ENCODE measurements around the gene ATG7. TPM values are rescaled to one million over a fixed set of nuclear protein-coding genes. Genes with fewer than 3 reads are reported as not detected.
"Not testable (repeated sequence)": the region's sequence is repeated elsewhere in the genome, so short reads cannot be mapped to it uniquely, and the experiment has no call there.

ATG7 gene
- total RNA-seq, 1 experiment from 2014 or later = 25.7 TPM

- no peak overlapping the region for H3K27ac ChIP-seq
- H3K9me3 ChIP-seq (replicated peaks) = no peaks in the 10 kb centered on the region
- H3K27me3 ChIP-seq = no peaks in the 10 kb centered on the region
- peaks cover 18% of the 10 kb centered on the region for H3K36me3 ChIP-seq
- H3K4me1 ChIP-seq = no peaks in the 10 kb centered on the region; the same call in 1 of the 2 replicates
- H3K4me3 ChIP-seq = no peak overlapping the region
- no peak for DNase-seq
Measured at GRCh38 chr3:11563159-11563864, 291.1 kb downstream of the ATG7 start.

- H3K9me3 ChIP-seq (replicated peaks) = no peaks in the 10 kb centered on the region
- H3K27ac ChIP-seq = no peak overlapping the region
- H3K4me3 ChIP-seq = no peak overlapping the region
- no peak for DNase-seq
- H3K36me3 ChIP-seq = peaks cover 16% of the 10 kb centered on the region
- no peaks in the 10 kb centered on the region; the same call in 1 of the 2 replicates for H3K4me1 ChIP-seq
- H3K27me3 ChIP-seq = no peaks in the 10 kb centered on the region
Measured at GRCh38 chr3:11563865-11564185, 291.6 kb downstream of the ATG7 start.

DNA sequence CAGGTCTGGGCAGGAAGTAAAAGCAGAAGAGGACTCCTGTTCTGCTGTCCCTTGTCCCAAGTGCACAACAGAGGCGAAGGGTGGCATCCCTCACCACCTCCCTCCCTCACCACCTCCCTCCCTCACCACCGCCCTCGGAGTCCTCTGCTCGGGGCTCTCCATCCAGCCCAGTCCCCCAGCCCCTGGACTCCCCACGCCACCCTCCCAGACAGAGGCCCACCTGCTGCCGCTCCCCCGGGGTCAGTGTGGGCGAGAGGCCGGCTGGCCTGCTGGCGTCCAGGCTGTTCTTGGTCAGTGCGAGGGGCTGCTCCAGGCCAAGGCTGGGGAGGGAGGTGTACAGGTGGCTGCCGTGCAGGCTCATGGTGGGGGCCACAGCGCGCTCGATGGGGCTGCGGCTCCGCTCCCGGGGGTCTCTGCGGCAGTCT is 292.4 kb downstream of the ATG7 start:
- H3K4me3 ChIP-seq = no peak overlapping the region
- H3K27ac ChIP-seq = no peak overlapping the region
- H3K9me3 ChIP-seq (replicated peaks) = no peaks in the 10 kb centered on the region
- H3K4me1 ChIP-seq = no peaks in the 10 kb centered on the region; the same call in 1 of the 2 replicates
- no peaks in the 10 kb centered on the region for H3K27me3 ChIP-seq
- peaks cover 14% of the 10 kb centered on the region for H3K36me3 ChIP-seq
- no peak for DNase-seq

GRCh38 chr3:11565072-11565471 is 292.9 kb downstream of the ATG7 start:
- H3K4me3 ChIP-seq = no peak overlapping the region
- H3K27ac ChIP-seq = no peak overlapping the region
- peaks cover 14% of the 10 kb centered on the region for H3K36me3 ChIP-seq
- H3K27me3 ChIP-seq = no peaks in the 10 kb centered on the region
- H3K4me1 ChIP-seq = peaks cover 1% of the 10 kb centered on the region; the same call in 1 of the 2 replicates
- no peak for DNase-seq
- H3K9me3 ChIP-seq (replicated peaks) = no peaks in the 10 kb centered on the region

DNA sequence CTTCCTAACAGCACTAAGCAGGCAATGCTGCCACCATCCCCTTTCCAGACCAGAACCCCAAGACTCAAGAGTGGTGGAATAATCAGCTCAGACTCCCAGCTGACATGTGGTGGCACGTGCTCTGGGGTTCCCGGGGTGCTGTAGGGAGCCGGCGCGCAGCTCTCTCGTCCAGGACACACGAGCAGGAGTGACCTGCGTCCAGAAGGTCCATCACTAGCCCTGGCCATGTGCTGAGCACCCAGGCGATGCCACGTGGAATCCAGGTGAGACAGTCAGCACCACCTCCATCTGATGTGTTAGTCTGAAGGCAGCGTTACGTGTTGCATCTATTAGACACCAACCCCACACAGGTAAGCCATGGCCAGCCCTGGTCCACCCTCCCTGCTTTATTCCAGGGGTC is 293.3 kb downstream of the ATG7 start:
- Histone ChIP-seq H3K4me1 (peaks cover 5% of the 10 kb centered on the region), H3K27me3 (no peaks in the 10 kb centered on the region), H3K27ac (no peak overlapping the region), H3K9me3 (replicated peaks) (no peaks in the 10 kb centered on the region), H3K36me3 (peaks cover 14% of the 10 kb centered on the region), H3K4me3 (no peak overlapping the region)
- no peak for DNase-seq

- H3K27ac ChIP-seq = no peak overlapping the region
- no peaks in the 10 kb centered on the region for H3K9me3 ChIP-seq (replicated peaks)
- H3K27me3 ChIP-seq = no peaks in the 10 kb centered on the region
- DNase-seq = no peak
- no peak overlapping the region for H3K4me3 ChIP-seq
- H3K36me3 ChIP-seq = peaks cover 14% of the 10 kb centered on the region
- peaks cover 10% of the 10 kb centered on the region for H3K4me1 ChIP-seq
Measured at GRCh38 chr3:11565932-11566331, 293.7 kb downstream of the ATG7 start.

- DNase-seq = no peak
- peaks cover 11% of the 10 kb centered on the region for H3K4me1 ChIP-seq
- H3K9me3 ChIP-seq (replicated peaks) = no peaks in the 10 kb centered on the region
- no peak overlapping the region for H3K27ac ChIP-seq
- no peaks in the 10 kb centered on the region for H3K27me3 ChIP-seq
- H3K36me3 ChIP-seq = peaks cover 14% of the 10 kb centered on the region
- H3K4me3 ChIP-seq = no peak overlapping the region
Measured at GRCh38 chr3:11566478-11566877, 294.3 kb downstream of the ATG7 start.

GRCh38 chr3:11566916-11567315 is 294.7 kb downstream of the ATG7 start:
- DNase-seq = no peak
- Histone ChIP-seq H3K4me3 (no peak overlapping the region), H3K36me3 (peaks cover 14% of the 10 kb centered on the region), H3K27ac (no peak overlapping the region), H3K9me3 (replicated peaks) (no peaks in the 10 kb centered on the region), H3K27me3 (no peaks in the 10 kb centered on the region), H3K4me1 (peaks cover 11% of the 10 kb centered on the region)

DNA sequence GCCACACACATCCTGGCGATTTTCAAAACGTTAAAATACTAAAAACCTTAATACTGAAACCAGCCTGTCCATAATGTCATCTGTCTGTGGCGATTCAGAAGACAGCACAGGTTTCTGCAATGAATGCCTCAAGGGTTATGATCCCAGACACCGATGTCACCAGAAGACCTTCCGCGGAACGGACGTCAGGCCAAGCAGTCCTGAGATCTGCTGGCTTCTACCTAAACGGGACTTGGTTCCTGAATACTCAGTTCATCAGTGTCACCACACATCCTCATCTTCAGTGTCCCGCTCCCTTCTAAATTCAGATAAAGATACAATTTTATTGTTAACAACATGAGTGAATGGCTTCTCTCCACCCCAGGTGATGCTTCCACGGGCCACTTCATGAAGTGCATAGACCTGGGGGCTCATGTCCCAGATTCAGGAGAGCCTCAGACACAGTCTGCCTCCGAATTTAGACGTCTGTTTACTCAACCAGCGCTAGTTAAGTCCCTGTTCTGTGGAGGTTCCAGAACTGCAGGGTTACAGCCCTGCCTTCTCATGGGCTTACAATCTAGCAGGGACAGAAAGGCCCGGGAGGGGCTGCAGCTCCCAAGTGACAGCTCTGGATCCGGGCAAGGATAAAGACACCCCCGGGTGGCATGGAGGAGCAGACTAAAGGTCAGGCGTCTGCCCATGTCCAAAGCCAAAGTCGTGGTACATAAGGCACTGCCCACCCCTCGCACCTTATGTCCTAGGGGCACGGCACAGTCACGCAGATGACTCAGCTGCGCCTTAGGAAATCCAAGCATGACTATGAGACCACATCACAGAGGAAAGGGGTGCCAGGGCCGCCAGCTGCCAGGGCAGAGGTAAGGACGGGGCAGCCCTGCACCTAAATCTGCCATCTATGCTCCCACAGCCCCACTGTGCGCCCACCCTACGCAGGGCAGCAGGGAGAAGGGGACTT is 295.6 kb downstream of the ATG7 start:
- no peak for DNase-seq
- Histone ChIP-seq H3K4me1 (peaks cover 11% of the 10 kb centered on the region), H3K4me3 (no peak overlapping the region), H3K27ac (no peak overlapping the region), H3K27me3 (no peaks in the 10 kb centered on the region), H3K9me3 (replicated peaks) (no peaks in the 10 kb centered on the region), H3K36me3 (peaks cover 18% of the 10 kb centered on the region)

DNA sequence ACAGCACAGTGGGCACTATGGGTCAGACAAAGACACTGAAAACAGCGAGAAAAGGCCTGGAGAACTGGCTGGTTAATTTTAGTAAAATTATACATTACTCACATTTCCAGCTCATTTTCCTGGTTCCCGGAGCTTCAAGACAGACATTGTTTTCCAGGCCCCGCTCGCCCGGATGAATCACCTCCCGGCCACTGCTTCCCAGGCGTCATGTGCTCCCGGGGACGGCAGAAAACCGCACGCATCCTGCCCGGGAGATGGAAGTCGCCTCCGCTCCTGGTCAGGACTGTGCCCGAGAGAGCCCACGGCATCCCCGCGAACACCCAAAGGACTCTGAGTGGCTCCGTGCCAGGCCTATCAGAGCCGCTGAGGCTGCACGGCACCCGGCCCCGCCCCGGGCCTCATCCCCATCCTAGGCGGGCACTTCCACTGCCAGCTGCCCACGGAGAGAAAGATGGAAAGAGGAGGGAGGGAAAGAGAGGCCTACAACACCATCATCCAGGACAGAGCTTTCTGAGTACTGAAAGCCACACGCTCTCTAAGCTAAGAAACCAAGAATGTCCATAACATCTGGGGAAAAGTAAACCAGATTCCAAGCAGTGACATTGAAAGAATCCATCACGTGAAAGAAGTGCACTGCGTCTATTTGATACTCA is 296.4 kb downstream of the ATG7 start:
- Histone ChIP-seq H3K36me3 (peaks cover 14% of the 10 kb centered on the region), H3K27me3 (no peaks in the 10 kb centered on the region), H3K9me3 (replicated peaks) (no peaks in the 10 kb centered on the region), H3K4me3 (no peak overlapping the region), H3K4me1 (peaks cover 11% of the 10 kb centered on the region), H3K27ac (no peak overlapping the region)
- DNase-seq = no peak

GRCh38 chr3:11569156-11569741 is 297.1 kb downstream of the ATG7 start:
- peaks cover 10% of the 10 kb centered on the region; the same call in 1 of the 2 replicates for H3K36me3 ChIP-seq
- H3K27me3 ChIP-seq = no peaks in the 10 kb centered on the region
- DNase-seq = no peak
- no peak overlapping the region for H3K4me3 ChIP-seq
- H3K9me3 ChIP-seq (replicated peaks) = no peaks in the 10 kb centered on the region
- H3K27ac ChIP-seq = no peak overlapping the region
- H3K4me1 ChIP-seq = peaks cover 11% of the 10 kb centered on the region

DNA sequence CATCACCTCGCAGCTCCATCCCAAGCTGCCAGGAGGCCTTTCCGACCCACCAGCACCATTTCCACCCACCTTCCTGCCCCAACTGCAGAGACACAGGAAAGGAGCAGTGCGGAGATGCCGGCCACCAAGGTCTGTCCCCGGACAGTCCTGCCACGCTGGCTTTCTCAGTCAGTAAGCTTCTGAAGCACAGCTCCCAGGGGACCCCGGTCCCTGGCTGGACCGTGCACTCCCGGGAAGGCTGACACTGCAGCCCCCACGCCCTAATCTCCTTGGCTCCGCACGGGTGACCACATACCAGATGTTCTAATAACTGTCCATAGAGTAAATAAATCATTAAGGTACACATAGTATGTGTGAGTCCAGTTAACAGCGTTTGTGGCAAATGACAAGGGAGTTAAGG is 298.1 kb downstream of the ATG7 start:
- Histone ChIP-seq H3K27me3 (no peaks in the 10 kb centered on the region), H3K4me3 (no peak overlapping the region), H3K9me3 (replicated peaks) (no peaks in the 10 kb centered on the region), H3K4me1 (peaks cover 11% of the 10 kb centered on the region), H3K36me3 (peaks cover 11% of the 10 kb centered on the region; the same call in 1 of the 2 replicates), H3K27ac (no peak overlapping the region)
- peak; percentile 61 to 69 for DNase-seq

DNA sequence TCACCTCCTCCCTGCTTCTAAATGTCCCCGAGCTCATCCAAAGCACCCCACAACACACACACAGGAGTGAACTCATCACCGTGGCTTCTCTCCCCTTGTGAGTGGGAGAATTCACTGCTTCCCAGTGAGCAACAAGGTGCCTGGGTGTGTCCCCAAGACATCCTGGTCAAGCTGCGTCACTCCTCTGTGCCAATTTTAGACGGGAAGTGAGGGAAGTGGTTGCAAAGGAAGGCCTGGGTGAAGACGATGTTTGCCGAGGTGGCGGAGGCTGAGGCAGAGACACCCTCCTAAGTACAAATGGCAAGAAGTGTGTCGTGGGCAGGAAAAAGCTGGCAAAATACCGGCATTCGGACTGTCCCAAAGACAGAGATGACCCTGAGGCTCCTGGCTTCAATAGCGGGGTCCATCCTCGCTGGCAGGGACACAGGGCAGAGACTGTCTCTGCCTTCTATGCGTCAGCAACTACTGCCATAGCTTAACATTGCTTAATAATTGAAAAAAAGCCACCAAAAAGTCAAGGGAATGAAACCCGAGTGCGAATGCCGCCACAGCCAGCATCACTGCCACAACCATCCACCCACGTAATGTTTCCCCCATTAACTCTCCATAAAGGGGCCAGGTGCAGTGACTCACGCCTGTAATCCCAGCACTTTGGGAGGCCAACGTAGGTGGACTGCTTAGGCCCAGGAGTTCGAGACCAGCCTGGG is 298.7 kb downstream of the ATG7 start:
- Histone ChIP-seq H3K9me3 (replicated peaks) (no peaks in the 10 kb centered on the region), H3K4me1 (peaks cover 11% of the 10 kb centered on the region), H3K4me3 (no peak overlapping the region), H3K36me3 (peaks cover 15% of the 10 kb centered on the region; the same call in 1 of the 2 replicates), H3K27ac (peak overlapping the region; percentile 5; the same call in 1 of the 2 replicates), H3K27me3 (no peaks in the 10 kb centered on the region)
- no peak for DNase-seq

DNA sequence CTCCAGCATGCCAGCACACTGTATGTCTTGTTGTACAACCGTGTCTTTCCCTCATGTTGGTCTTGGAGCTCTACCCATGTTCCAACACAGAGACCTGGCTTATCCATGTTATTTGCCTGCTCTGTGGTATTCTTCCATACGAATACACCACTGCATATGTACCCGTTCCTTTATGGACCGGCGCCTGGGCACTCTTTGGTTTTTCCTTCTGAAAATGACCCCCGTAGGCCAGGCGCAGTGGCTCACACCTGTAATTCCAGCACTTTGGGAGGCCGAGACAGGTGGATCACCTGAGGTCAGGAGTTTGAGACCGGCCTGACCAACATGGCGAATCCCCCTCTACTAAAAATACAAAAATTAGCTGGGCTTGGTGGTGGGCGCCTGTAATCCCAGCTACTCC is 300.5 kb downstream of the ATG7 start:
- not testable (repeated sequence) for DNase-seq; H3K27ac ChIP-seq; H3K4me3 ChIP-seq; H3K9me3 ChIP-seq (replicated peaks); H3K27me3 ChIP-seq
- H3K4me1 ChIP-seq = peaks cover 17% of the 10 kb centered on the region
- peaks cover 15% of the 10 kb centered on the region; the same call in 1 of the 2 replicates for H3K36me3 ChIP-seq
